Right renal pelvis (tissue), 4 donors: ENCODE results near the gene WNT8B. TPM values are rescaled to one million over a fixed set of nuclear protein-coding genes. Genes with fewer than 3 reads are reported as not detected.

Source experiments
- DNase-seq, 4 donors: peaks; one replicate each; pipeline ENCODE4 v3.0.0-alpha.2; 2013; ENCODE audit warnings: low read depth in 4 of 4, low spot score in 3 of 4, missing footprints in 1 of 4
- polyA plus RNA-seq, 4 donors: library from polyadenylated mRNA; unstranded; fragments of 120-200 nt; gene quantifications; one replicate each; pipeline ENCODE4 v1.2.1, GENCODE V29; 2013; ENCODE audit not compliant: insufficient read length in 4 of 4

Gene WNT8B
- polyA plus RNA-seq, 4 donors = 0.64 to 1.3 (median 0.86) TPM

DNA sequence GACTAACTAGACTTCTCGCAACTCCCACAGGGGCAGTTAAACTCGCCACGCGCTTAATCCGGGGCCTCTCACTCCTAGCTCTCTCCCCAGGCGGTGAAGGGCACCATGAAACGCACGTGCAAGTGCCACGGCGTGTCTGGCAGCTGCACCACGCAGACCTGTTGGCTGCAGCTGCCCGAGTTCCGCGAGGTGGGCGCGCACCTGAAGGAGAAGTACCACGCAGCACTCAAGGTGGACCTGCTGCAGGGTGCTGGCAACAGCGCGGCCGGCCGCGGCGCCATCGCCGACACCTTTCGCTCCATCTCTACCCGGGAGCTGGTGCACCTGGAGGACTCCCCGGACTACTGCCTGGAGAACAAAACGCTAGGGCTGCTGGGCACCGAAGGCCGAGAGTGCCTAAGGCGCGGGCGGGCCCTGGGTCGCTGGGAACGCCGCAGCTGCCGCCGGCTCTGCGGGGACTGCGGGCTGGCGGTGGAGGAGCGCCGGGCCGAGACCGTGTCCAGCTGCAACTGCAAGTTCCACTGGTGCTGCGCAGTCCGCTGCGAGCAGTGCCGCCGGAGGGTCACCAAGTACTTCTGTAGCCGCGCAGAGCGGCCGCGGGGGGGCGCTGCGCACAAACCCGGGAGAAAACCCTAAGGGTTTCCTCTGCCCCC lies 19.5 kb downstream of the WNT8B start:
- peak; percentile 57 to 74 (median 65) for DNase-seq

GRCh38 chr10:100482834-100483185 lies 20.0 kb downstream of the WNT8B start:
- DNase-seq = no peak

- no peak for DNase-seq
These were observed 21.3 kb downstream of the WNT8B start for GRCh38 chr10:100483876-100484666.

DNA sequence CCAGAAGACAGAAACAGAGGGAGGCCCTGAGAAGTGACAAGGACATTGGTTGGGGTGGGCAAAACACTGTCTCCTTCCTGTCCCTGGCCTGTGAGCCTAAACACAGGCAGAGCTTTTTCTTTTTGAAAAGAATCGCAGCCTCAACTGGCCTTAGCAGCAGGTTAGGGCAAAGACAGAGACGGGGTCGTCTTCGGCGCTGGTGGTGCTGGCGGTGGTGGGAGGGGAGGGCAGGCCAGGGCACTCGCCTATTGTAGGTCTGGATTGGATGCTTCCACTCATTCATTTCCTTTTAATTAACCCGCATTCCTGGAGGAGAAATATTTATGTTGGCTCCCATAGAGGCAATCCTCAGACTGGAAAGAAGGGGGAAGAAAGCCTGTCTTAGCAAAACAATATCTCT lies 22.6 kb downstream of the WNT8B start:
- no peak for DNase-seq

DNA sequence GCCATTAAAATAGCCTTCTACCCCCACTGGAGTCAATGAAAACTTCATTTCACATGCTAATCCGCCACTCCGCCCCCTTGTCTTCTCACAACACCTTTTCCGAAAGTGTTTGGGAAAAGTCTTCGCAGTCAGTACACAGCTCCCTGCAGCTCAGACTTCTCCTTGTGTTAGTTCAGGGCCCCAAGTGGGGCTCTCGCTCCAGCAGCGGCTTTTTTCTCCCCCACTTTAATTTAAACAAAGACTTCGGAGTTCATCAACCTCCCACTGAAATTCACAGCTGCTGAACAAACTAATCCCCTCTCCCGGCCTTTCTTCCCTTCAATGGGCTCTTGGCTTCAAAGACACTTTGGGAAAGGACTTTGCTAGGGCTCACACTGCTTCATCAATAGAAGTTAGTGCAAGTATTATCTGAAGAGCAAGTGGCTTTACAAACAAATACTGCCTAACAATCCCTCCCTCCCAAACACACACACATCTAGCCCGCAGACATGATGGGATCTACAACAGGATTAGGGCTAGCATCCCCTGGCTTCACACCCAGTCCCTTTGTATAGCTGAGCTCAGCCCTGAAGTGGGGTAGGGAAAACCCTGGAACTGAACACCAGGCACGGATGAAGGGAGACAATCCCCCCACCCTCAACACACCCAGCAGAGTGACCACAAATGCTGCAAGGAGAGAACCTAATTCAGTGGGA lies 23.1 kb downstream of the WNT8B start:
- no peak for DNase-seq

- DNase-seq = no peak
These were observed 24.7 kb downstream of the WNT8B start for GRCh38 chr10:100487529-100487928.

- DNase-seq = no peak
These were observed 26.6 kb downstream of the WNT8B start for GRCh38 chr10:100489396-100489795.

DNA sequence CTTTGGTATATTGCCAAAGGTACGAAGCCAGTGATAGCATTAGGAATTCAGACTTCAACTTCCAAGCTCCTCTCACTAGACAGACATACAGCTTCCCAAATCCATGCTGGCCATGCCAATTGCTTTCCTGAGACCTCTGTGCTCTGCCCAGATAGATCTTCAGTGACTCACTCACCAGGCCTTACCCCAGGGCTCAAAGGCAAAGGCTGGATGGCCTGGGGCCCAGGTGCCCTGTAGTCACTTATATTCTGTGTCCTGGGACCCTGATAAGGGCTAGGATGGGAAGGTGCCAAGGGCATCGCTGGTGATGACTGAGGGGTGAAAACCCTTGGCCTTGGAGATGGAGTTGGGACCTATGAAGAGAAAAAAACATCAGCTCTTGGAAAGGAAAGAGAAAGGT lies 27.7 kb downstream of the WNT8B start:
- no peak for DNase-seq

- no peak for DNase-seq
These were observed 33.8 kb downstream of the WNT8B start for GRCh38 chr10:100496567-100496966.

- no peak for DNase-seq
These were observed 35.2 kb downstream of the WNT8B start for GRCh38 chr10:100498059-100498458.

DNA sequence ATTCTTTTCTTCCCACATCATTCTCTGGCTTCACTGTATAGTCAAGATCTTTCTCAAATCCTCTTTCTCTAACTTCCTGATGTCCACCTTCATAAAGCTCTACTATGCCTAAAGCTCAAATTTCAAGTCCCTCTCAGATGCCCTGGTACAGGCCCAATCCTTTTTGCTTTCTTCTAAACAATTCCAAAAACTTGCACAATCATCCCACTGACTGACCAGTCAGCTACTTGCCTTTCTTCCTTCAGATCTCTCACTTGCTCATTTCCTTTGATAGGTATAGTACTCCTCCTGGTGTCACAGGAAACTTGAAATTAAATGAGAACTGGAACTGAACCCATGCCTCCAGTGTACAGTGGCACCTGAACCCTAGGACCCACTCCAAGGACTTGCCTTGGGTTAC lies 38.6 kb downstream of the WNT8B start:
- no peak for DNase-seq

GRCh38 chr10:100502926-100503494 lies 40.2 kb downstream of the WNT8B start:
- no peak for DNase-seq

- no peak for DNase-seq
These were observed 41.3 kb downstream of the WNT8B start for GRCh38 chr10:100504096-100504495.

DNA sequence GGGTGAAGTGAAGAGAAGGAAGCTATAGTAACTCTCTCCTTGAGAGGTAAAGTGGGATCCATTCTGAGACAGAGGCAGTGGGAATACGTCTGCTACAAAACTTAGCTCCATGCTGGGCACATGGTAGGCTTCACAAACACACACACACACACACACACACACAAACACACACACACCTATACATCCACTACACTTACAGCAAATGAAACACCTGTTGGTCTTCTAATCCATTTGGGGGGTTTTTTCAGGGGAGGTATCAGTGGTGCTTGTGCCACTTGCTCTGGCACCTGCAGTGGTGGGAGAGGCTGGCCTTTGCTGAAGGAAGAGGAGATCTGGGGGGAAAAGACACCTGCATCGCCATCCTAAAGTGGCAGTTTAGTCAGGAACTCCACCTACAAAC lies 42.4 kb downstream of the WNT8B start:
- no peak for DNase-seq

- no peak for DNase-seq
These were observed 44.0 kb downstream of the WNT8B start for GRCh38 chr10:100506596-100507356.

DNA sequence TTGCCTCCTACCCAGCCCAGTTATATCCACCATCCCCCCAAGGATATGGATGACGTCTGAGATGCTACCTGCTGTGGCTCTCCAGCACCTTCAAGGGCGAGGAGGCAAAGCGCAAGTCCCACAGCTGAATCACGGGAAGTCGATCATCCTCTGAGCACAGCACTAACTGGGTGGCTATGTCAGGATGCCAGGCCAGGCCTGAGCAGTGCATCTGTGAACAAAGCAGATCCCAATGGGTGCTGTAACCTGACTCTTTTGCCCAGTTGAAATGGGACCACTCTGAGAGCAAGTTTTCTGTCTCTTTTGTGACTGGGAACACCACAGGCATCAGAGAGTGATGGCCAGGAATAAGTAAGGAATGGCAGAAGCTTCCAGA lies 44.5 kb downstream of the WNT8B start:
- DNase-seq = no peak

GRCh38 chr10:100508266-100508665 lies 45.5 kb downstream of the WNT8B start:
- no peak for DNase-seq

- no peak for DNase-seq
These were observed 45.9 kb downstream of the WNT8B start for GRCh38 chr10:100508691-100509150.

- DNase-seq = no peak
These were observed 46.5 kb downstream of the WNT8B start for GRCh38 chr10:100509241-100509840.
